Subcutaneous abdominal adipose tissue (tissue), 5 donors: Measurements from ENCODE around the gene MBD6.

Source experiments
- H3K27ac ChIP-seq: one replicate; pipeline ENCODE4 v1.7.0; 2013; ENCODE audit warnings: low read depth, mild to moderate bottlenecking, inconsistent platforms, low read length, moderate library complexity
- H3K27me3 ChIP-seq, 5 donors: one replicate each; pipeline ENCODE4 v1.7.0; 2013; ENCODE audit warnings: low read length in 5 of 5, inconsistent platforms in 1 of 5; ENCODE audit not compliant: control insufficient read depth in 5 of 5, insufficient read depth in 4 of 5
- H3K36me3 ChIP-seq, 5 donors: one replicate each; pipeline ENCODE4 v1.7.0; 2013; ENCODE audit warnings: low read length in 5 of 5; ENCODE audit not compliant: control insufficient read depth in 5 of 5, insufficient read depth in 5 of 5
- H3K4me1 ChIP-seq, 5 donors: one replicate each; pipeline ENCODE4 v1.7.0; 2013; ENCODE audit warnings: low read length in 5 of 5, mild to moderate bottlenecking in 3 of 5, moderate library complexity in 1 of 5; ENCODE audit not compliant: control insufficient read depth in 5 of 5, insufficient read depth in 5 of 5
- H3K4me3 ChIP-seq, 5 donors: one replicate each; pipeline ENCODE4 v1.7.0; 2013; ENCODE audit warnings: low read length in 5 of 5, low read depth in 1 of 5
- H3K9ac ChIP-seq, 5 donors: one replicate each; pipeline ENCODE4 v1.7.0; 2013; ENCODE audit warnings: low read length in 5 of 5, mild to moderate bottlenecking in 4 of 5, moderate library complexity in 3 of 5
- H3K9me3 ChIP-seq, 5 donors: one replicate each; pipeline ENCODE4 v1.7.0; 2013; ENCODE audit warnings: low read length in 5 of 5; ENCODE audit not compliant: control insufficient read depth in 5 of 5
- donor health status: healthy.
- donor health status: healthy.
- donor health status: healthy.
- donor health status: healthy.
- donor health status: healthy.

The MBD6 gene

GRCh38 chr12:57520053-57520818, 2.4 kb upstream of the MBD6 start, which contains the start of gene DDIT3:
TSS of gene DDIT3 (minus strand) at chr12:57520514. CDS start at chr12:57517406, 3,108 bp downstream.
- peak within 1 kb of the TSS; percentile 95 to 99 (median 97) for H3K9ac ChIP-seq
- H3K27me3 ChIP-seq, result no peaks in the 10 kb centered on the region
- no peaks in the 10 kb centered on the region for H3K9me3 ChIP-seq
- peak within 1 kb of the TSS; percentile 93 to 100 (median 99) for H3K4me3 ChIP-seq
- H3K36me3 ChIP-seq, result peaks cover 9 to 40% (median 37%) of the 10 kb centered on the region in 5 donors
- H3K4me1 ChIP-seq, result peaks cover 25 to 72% (median 68%) of the 10 kb centered on the region in 5 donors
- H3K27ac ChIP-seq, result peak within 1 kb of the TSS; percentile 99

GRCh38 chr12:57521525-57522010, 1.1 kb upstream of the MBD6 start:
- Histone ChIP-seq H3K36me3 (peaks cover 0 to 39% (median 36%) of the 10 kb centered on the region in 5 donors), H3K4me3 (peak overlapping the region; percentile 60 to 85 (median 69)), H3K27ac (peak overlapping the region; percentile 99), H3K4me1 (peaks cover 25 to 74% (median 70%) of the 10 kb centered on the region in 5 donors), H3K27me3 (no peaks in the 10 kb centered on the region), H3K9ac (peak overlapping the region; percentile 66 to 92 (median 87)), H3K9me3 (no peaks in the 10 kb centered on the region)

GRCh38 chr12:57522887-57523705, 472 bp downstream of the MBD6 start:
- H3K4me3 ChIP-seq, result peak overlapping the region; percentile 70 to 97 (median 82)
- peak overlapping the region; percentile 93 for H3K27ac ChIP-seq
- peaks cover 0 to 41% (median 40%) of the 10 kb centered on the region in 5 donors for H3K36me3 ChIP-seq
- H3K9ac ChIP-seq, result peak overlapping the region; percentile 75 to 91 (median 83)
- no peaks in the 10 kb centered on the region for H3K27me3 ChIP-seq
- H3K4me1 ChIP-seq, result peaks cover 23 to 62% (median 59%) of the 10 kb centered on the region in 5 donors
- H3K9me3 ChIP-seq, result no peaks in the 10 kb centered on the region

GRCh38 chr12:57523706-57524614, 1.3 kb downstream of the MBD6 start:
- Histone ChIP-seq H3K4me3 (peak overlapping the region; percentile 70 to 97 (median 82)), H3K27me3 (no peaks in the 10 kb centered on the region), H3K36me3 (peaks cover 0 to 50% (median 49%) of the 10 kb centered on the region in 5 donors), H3K9me3 (no peaks in the 10 kb centered on the region), H3K27ac (peak overlapping the region; percentile 93), H3K9ac (peak overlapping the region; percentile 75 to 91 (median 83)), H3K4me1 (peaks cover 19 to 54% (median 50%) of the 10 kb centered on the region in 5 donors)

GRCh38 chr12:57524814-57525614, 2.4 kb downstream of the MBD6 start:
- Histone ChIP-seq H3K4me3 (peak overlapping the region in 2 of 5 donors; percentile 3 to 97), H3K36me3 (peaks cover 0 to 60% (median 58%) of the 10 kb centered on the region in 5 donors), H3K4me1 (peaks cover 15 to 43% (median 41%) of the 10 kb centered on the region in 5 donors), H3K9me3 (no peaks in the 10 kb centered on the region), H3K27me3 (no peaks in the 10 kb centered on the region), H3K9ac (peak overlapping the region in 3 of 5 donors; percentile 6 to 45 (median 41)), H3K27ac (peak overlapping the region; percentile 93)

- Histone ChIP-seq H3K9ac (peak overlapping the region in 3 of 5 donors; percentile 6 to 19 (median 10)), H3K9me3 (no peaks in the 10 kb centered on the region), H3K27me3 (no peaks in the 10 kb centered on the region), H3K36me3 (peaks cover 4 to 68% (median 66%) of the 10 kb centered on the region in 5 donors), H3K4me1 (peaks cover 13 to 40% (median 40%) of the 10 kb centered on the region in 5 donors), H3K27ac (no peak overlapping the region), H3K4me3 (no peak overlapping the region)
These were observed 3.2 kb downstream of the MBD6 start for GRCh38 chr12:57525615-57526383.

- Histone ChIP-seq H3K27me3 (no peaks in the 10 kb centered on the region), H3K36me3 (peaks cover 4 to 75% (median 73%) of the 10 kb centered on the region in 5 donors), H3K27ac (no peak overlapping the region), H3K9ac (peak overlapping the region in 2 of 5 donors; percentile 10 to 19), H3K9me3 (no peaks in the 10 kb centered on the region), H3K4me3 (no peak overlapping the region), H3K4me1 (peaks cover 10 to 32% (median 32%) of the 10 kb centered on the region in 5 donors)
These were observed 4.0 kb downstream of the MBD6 start for GRCh38 chr12:57526477-57527126.

- H3K4me1 ChIP-seq, result peaks cover 9 to 26% (median 26%) of the 10 kb centered on the region in 5 donors
- H3K4me3 ChIP-seq, result no peak overlapping the region
- H3K9ac ChIP-seq, result peak overlapping the region in 1 of 5 donors; percentile 6
- no peaks in the 10 kb centered on the region for H3K27me3 ChIP-seq
- no peaks in the 10 kb centered on the region for H3K9me3 ChIP-seq
- H3K36me3 ChIP-seq, result peaks cover 4 to 81% (median 79%) of the 10 kb centered on the region in 5 donors
- no peak overlapping the region for H3K27ac ChIP-seq
These were observed 4.6 kb downstream of the MBD6 start for GRCh38 chr12:57527184-57527583.
